ENCODE data around the gene NOL9. TPM values are rescaled to one million over a fixed set of nuclear protein-coding genes. Genes with fewer than 3 reads are reported as not detected.

NOL9 gene
- total and polyA plus RNA-seq, 9 of the 15 experiments (the other 6 are each of a cell fraction or from before 2014, with no cell fraction given): 5.6 to 76.5 (median 47.3) TPM

DNA sequence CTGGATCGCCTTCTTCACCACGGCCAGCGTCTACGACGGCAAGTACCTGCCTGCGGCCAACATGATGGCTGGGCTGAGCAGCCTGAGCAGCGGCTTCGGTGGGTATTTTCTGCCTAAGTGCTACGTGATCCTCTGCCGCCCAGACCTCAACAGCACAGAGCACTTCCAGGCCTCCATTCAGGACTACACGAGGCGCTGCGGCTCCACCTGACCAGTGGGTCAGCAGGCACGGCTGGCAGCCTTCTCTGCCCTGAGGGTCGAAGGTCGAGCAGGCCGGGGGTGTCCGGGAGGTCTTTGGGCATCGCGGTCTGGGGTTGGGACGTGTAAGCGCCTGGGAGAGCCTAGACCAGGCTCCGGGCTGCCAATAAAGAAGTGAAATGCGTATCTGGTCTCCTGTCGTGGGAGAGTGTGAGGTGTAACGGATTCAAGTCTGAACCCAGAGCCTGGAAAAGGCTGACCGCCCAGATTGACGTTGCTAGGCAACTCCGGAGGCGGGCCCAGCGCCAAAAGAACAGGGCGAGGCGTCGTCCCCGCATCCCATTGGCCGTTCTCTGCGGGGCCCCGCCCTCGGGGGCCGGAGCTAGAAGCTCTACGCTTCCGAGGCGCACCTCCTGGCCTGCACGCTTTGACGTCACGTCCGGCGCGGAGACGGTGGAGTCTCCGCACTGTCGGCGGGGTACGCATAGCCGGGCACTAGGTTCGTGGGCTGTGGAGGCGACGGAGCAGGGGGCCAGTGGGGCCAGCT is 25.2 kb upstream of the NOL9 start, which contains the start of gene ZBTB48 (continued):
- TF ChIP-seq TAF1 (IDR thresholded peaks at IDR 0.05; ENCODE audit: control insufficient read depth, extremely low read depth, insufficient read depth, low read length, severe bottlenecking) (peak; percentile 66), MCM3 (IDR thresholded peaks at IDR 0.05) (no peak), ZFP1 (CRISPR knock-in tag; IDR thresholded peaks at IDR 0.05) (no peak), KLF10 (CRISPR knock-in tag; IDR thresholded peaks at IDR 0.05) (no peak), HCFC1 (IDR thresholded peaks at IDR 0.05; ENCODE audit: low read depth, low read length) (peak; percentile 53; the same call in 1 of the 2 replicates), HDAC3 (IDR thresholded peaks at IDR 0.05; ENCODE audit: borderline replicate concordance, partially characterized antibody) (no peak), SMAD3 (CRISPR knock-in tag; conservative IDR thresholded peaks at IDR 0.05) (no peak), ZNF77 (CRISPR knock-in tag; IDR thresholded peaks at IDR 0.05) (no peak), NR1H2 (CRISPR knock-in tag; IDR thresholded peaks at IDR 0.05) (no peak), CEBPG (CRISPR knock-in tag; IDR thresholded peaks at IDR 0.05) (no peak), CEBPG (tag; conservative IDR thresholded peaks at IDR 0.05 in 1 of 2, IDR thresholded peaks at IDR 0.05 in 1 of 2) (no peak), ZNF830 (CRISPR knock-in tag; IDR thresholded peaks at IDR 0.05) (0 out of 2 replicates have a peak, but pooled peaks have one; percentile 35), XRCC3 (IDR thresholded peaks at IDR 0.05) (no peak), NR2C2 (CRISPR knock-in tag; IDR thresholded peaks at IDR 0.05) (no peak; the same call in 1 of the 2 replicates), NR2C2 (tag; IDR thresholded peaks at IDR 0.05) (peak; percentile 89), CBFA2T3 (IDR thresholded peaks at IDR 0.05) (no peak), MYNN (IDR thresholded peaks at IDR 0.05) (no peak; the same call in 1 of the 2 replicates), MYNN (CRISPR knock-in tag; IDR thresholded peaks at IDR 0.05) (no peak), KLF1 (tag; IDR thresholded peaks at IDR 0.05) (no peak), ZNF384 (IDR thresholded peaks at IDR 0.05; ENCODE audit: low read depth, low read length) (no peak), TBP (optimal IDR thresholded peaks at IDR 0.05; ENCODE audit: low read depth, low read length) (peak; percentile 78), CREB1 (IDR thresholded peaks at IDR 0.05) (peak; percentile 94), CREB1 (CRISPR knock-in tag; IDR thresholded peaks at IDR 0.05) (peak; percentile 97)
- TF ChIP-seq, protein P1, sequence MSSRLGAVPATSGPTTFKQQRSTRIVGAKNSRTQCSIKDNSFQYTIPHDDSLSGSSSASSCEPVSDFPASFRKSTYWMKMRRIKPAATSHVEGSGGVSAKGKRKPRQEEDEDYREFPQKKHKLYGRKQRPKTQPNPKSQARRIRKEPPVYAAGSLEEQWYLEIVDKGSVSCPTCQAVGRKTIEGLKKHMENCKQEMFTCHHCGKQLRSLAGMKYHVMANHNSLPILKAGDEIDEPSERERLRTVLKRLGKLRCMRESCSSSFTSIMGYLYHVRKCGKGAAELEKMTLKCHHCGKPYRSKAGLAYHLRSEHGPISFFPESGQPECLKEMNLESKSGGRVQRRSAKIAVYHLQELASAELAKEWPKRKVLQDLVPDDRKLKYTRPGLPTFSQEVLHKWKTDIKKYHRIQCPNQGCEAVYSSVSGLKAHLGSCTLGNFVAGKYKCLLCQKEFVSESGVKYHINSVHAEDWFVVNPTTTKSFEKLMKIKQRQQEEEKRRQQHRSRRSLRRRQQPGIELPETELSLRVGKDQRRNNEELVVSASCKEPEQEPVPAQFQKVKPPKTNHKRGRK (tag; IDR thresholded peaks at IDR 0.05): no peak
- TF ChIP-seq, protein P2, sequence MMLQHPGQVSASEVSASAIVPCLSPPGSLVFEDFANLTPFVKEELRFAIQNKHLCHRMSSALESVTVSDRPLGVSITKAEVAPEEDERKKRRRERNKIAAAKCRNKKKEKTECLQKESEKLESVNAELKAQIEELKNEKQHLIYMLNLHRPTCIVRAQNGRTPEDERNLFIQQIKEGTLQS (IDR thresholded peaks at IDR 0.05): no peak
- TF ChIP-seq, protein P2 (CRISPR knock-in tag; conservative IDR thresholded peaks at IDR 0.05): peak; percentile 72
- TF ChIP-seq, protein P3, sequence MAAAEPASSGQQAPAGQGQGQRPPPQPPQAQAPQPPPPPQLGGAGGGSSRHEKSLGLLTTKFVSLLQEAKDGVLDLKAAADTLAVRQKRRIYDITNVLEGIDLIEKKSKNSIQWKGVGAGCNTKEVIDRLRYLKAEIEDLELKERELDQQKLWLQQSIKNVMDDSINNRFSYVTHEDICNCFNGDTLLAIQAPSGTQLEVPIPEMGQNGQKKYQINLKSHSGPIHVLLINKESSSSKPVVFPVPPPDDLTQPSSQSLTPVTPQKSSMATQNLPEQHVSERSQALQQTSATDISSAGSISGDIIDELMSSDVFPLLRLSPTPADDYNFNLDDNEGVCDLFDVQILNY (CRISPR knock-in tag; IDR thresholded peaks at IDR 0.05): peak; percentile 63; the same call in 1 of the 2 replicates
